ENCODE data around the gene UTY.
A peak's percentile ranks its signal among the peaks of the same experiment; 100 is the strongest.

Gene UTY

DNA sequence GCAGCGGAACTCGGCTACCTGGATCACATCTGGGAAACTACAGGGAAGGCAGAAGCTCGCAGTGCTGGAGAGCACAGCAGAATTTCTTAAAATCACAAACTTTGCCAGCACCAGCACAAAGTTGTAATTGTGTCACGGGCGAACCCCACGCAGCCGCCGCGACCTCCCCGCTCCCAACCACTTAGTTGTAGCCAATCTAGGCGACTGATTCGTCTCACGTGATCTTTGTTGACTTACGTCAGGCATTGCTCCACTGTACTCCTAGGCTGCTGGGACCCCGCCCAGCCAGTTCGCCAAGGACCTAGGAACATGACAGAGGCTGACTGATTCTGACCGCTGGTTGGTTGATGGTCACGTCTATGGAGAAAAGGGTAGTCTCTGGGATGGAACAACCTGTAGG is at the start of gene UTY:
UTY (minus strand) TSS at position 206 of the 400 bp plus-strand sequence. CDS start 368 bp downstream, outside the sequence.
- DNase-seq (ENCODE audit: low read depth in 3 of 3), result peak; percentile 41 to 66 (median 48)

DNA sequence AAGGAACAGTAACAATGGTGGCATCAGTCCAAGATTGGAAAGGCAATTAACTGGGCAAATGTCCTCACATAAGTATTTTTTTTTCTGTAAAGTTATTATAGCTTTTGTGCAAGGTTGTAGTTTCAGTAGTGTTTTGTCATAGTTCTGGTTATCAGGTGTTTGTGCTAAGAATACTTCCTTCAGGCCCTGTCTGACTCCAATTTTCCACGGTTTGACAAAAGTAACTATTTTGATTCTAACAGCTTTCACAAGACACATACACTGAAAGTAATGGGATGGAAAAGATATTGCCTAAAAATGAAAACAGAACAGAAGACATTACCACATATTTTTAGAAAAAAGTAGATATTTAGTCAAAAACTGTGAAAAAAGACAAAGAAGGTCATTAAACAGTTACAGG is 40.6 kb upstream of the UTY start:
- DNase-seq (ENCODE audit: low read depth in 3 of 3), result no peak

GRCh38 chrY:13501215-13501614 is 21.4 kb upstream of the UTY start:
- DNase-seq (ENCODE audit: low read depth in 3 of 3), result no peak

DNA sequence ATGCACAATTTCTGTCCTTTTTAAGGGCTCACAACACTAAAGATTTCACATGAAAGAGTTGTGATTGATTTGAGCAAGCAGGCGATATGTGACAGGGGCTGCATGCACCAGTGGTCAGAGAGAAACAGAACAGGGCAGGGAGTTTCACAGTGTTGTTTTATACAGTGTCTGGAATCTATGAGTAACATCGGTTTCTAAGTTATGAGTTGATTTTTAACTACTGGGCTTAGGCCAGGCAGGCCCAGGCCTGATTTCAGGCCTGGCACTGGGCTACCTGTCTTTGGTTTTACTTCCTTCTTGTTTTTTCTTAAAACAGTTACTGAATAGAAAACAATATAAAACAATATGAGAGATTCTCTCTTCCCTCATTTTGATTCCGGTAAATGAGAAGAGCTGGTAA is 13.9 kb upstream of the UTY start:
- no peak for DNase-seq (ENCODE audit: low read depth in 3 of 3)

GRCh38 chrY:13492408-13492807 is 12.6 kb upstream of the UTY start:
- DNase-seq (ENCODE audit: low read depth in 3 of 3), result no peak

GRCh38 chrY:13488738-13489137 is 8.9 kb upstream of the UTY start:
- DNase-seq (ENCODE audit: low read depth in 3 of 3), result peak in 1 of 3 experiments; percentile 3

DNA sequence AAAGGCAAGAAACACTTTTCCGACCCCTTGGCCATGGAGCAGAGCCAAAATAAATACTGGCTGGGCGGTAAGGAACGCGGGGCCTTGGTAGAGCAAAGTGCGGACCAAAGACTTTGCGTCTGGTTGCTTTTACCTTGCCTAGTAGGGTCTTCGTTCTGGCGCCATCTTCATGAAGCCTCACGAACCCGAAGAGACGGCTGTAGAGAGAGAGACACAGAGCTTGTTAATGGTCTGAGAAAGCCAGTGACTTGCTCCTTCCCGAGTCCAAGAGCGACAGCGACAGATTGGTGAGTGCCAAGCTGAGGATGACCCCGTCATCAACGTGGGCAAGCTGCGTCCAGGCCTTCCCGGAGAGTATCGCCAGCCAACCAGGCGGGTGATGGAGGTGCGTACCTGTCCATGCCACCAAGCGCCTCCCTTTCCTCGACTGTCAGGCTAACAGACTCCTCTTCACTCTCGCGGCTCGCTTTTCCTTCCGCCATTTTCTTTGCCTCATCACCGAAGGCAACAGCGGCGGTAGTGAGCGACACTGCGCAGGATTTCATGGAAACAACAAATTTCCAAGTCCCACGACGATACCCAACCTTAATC is 617 bp downstream of the UTY start:
- DNase-seq (ENCODE audit: low read depth in 3 of 3), result peak in 2 of 3 experiments; percentile 26 to 50

DNA sequence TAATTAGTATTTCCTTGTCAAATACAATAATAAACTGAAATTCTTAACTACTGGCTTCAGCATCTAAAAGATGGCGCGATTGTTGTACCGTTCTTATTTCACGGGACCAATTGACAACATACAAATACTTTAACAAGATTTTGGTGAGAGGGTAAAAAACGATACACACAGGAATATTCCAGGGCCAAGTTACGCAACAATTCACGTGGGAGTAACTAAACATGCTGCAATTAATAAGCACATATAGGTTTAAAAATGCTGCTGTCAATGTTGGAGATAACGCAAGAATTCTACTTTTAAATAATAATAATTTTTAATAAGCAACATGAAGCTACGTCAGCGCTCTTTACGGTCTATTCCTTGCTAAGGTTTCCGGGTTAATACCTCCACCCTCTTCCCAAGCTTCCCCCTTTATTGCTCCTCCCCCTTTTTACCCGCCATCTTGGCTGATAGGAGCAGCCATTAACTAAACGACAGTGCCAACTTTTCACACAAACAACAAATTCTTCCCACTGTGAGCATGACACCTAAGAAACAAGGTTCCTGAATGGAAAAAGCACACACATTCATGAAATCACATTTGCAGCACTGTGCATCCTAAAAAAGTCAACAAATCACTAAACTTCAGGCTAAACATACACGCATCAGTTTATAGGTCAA is 1.6 kb downstream of the UTY start:
- DNase-seq (ENCODE audit: low read depth in 3 of 3), result peak in 2 of 3 experiments; percentile 19 to 20

DNA sequence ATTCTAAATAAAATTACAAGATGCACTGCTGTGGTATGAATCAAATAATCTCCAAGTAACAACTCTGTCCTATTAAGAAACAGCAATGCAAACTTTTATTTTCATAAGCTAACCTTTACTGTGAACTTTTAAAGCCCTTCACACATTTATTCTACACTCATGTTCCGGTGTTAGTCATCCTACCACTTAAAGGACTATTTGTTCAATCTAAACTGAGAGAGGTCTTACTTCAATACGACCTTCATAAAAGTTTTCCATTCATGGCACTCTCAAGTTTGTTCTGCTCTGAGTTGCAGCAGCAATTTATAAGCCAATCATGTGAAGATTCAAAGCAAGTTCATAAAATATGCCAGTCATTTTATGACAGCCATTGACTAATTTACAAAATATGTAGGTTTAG is 4.8 kb downstream of the UTY start:
- no peak for DNase-seq (ENCODE audit: low read depth in 3 of 3)

- DNase-seq (ENCODE audit: low read depth in 3 of 3), result no peak
Observed at GRCh38 chrY:13451572-13451971, 28.3 kb downstream of the UTY start.

- no peak for DNase-seq (ENCODE audit: low read depth in 3 of 3)
Observed at GRCh38 chrY:13450596-13451130, 29.2 kb downstream of the UTY start.

DNA sequence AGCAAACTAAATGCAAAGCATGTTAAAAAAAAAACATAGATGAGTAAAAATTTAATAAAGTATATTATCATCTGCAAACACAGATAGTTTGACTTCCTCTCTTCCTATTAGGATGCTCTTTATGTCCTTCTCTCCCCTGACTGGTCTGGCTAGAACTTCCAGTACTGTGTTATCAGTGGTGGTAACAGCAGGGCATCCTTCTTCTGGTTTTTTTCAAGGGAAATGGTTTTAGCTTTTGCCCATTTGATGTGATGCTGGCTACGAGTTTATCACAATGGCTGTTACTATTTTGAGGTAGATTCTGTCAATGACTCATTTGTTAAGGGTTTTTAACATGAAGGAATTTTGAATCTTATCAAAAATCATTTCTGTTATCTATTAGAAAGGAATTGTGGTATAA is 34.3 kb downstream of the UTY start:
- DNase-seq (ENCODE audit: low read depth in 3 of 3), result no peak

GRCh38 chrY:13443146-13443545 is 36.7 kb downstream of the UTY start:
- no peak for DNase-seq (ENCODE audit: low read depth in 3 of 3)

DNA sequence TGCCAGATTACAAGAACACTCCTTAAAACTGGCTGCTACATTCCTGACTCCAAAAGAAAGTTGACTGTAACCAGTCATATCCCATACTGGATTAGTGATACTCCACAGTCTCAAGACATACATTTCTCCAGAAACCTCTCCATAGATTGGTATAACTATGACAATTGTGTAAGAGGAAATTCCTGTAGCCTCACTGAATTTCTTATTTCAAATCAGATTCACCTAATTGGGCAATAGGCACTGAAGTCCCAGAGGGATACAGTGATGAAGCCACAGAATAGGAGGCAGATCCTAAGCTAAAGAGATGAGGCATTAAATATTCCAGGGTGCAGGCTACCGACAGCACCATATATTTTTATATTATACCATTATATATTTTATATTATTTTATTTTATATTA is 39.0 kb downstream of the UTY start:
- no peak for DNase-seq (ENCODE audit: low read depth in 3 of 3)

GRCh38 chrY:13435968-13436937 is 43.6 kb downstream of the UTY start:
- peak; percentile 14 to 37 (median 28) for DNase-seq (ENCODE audit: low read depth in 3 of 3)

- DNase-seq (ENCODE audit: low read depth in 3 of 3), result no peak
Observed at GRCh38 chrY:13435206-13435967, 44.4 kb downstream of the UTY start.

- no peak for DNase-seq (ENCODE audit: low read depth in 3 of 3)
Observed at GRCh38 chrY:13432293-13433025, 47.4 kb downstream of the UTY start.

GRCh38 chrY:13429551-13429950 is 50.3 kb downstream of the UTY start:
- DNase-seq (ENCODE audit: low read depth in 3 of 3), result no peak

DNA sequence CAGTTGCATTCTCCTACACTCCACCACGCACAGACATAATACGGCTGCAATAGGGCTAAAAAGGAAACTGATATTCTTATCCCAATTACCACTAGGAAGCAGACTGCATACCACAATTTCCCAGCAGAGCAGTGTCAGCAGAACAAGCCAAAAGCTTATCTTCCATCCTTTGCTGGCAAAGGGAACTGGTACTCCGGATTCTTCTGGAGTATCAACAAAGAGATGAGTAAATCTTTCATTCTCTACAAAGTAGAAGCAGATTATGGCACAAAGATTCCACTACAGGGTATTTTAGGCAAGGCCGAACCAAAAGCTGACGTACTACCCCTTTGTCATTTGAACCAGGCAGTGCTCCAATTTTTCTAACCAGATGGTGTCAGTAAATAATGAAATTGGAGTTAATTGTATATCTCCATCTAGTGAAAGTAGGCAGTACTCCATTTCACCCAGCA is 56.5 kb downstream of the UTY start:
- DNase-seq (ENCODE audit: low read depth in 3 of 3), result no peak

DNA sequence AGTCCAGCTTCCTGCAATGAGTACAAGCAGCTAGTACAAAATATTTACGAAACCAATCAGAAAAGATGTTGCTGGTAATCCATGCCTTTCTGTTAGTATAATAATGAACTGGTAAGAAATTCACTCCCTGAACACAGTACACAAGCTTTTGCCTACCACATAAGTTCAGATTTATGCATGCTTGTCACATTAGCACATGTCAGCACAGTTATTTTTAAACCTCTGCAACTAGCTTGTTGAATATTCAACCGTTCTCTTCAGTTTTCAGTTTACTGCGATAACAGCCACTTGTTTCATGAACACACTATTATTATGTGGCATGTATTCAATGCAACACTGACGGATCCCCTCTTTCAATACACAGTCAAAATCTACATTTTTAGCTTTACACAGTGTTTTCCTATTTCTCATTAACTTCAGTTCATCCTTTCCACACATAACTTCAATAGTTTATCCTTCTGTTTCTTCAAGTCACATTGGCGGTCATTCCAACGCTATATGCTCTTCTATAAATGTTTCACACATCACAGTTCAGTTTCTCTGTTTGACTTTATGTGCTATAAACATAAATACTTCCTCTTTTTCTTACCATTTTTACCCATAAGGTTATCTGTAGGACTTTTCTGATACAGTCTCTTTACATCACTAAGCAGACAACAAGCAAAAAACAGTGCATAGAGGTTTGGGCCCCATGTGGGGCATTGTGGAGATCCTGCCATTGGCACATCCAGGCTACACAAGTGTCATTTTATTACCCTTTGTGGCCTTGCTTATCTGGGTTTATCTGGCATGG is 62.8 kb downstream of the UTY start:
- DNase-seq (ENCODE audit: low read depth in 3 of 3), result no peak
